NCI-H1436 treated with DMSO at 0.1 percent for 48 hours (cell line): Measurements from ENCODE around the gene TESK2.
"Not testable (repeated sequence)": the region's sequence is repeated elsewhere in the genome, so short reads cannot be mapped to it uniquely, and the experiment has no call there.

ENCODE experiments used
- DNase-seq: peaks from one replicate; lab custom pipeline; 2025; lab: John Stamatoyannopoulos, UW

Gene TESK2

DNA sequence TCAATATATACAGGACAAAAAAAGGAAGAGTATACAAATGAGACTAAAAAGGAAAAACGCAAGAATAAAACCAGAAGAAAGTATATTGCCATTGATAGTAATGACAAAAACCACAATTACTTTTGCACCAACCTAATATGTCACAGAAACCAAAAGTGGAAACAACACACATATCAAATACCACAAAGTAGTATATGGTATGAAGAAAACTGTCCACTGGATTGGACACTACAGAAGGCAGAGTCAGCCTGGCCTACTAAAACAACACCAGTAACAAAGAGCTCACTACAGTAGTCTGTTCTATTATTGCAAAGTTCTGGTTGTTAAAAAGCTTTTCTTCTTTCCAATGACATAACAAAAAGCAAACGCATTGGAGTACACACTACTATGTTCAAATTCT lies 17.7 kb downstream of the TESK2 start:
- no peak for DNase-seq

DNA sequence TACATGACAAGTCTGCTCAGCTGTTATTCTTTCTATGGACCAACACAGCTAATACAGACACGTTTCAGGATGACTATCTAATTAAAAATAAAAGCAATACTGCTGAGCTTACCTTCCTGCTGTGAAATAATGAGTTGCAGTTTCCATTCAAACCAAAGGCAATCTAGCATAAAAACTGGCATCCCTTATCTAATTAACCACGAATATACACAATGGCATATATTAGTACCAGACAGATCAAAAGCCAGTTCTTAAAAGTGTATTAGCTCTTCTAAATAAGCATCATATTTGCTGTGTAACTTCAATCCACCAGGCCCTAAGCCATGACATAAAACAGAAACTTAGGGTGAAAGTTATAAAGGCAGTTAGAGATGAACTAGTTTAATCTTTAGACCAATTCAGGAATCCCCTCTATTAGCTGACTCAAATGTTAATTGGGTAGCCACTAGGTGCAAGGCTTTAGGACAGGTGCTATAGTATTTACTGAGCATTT lies 20.6 kb downstream of the TESK2 start:
- DNase-seq = no peak

DNA sequence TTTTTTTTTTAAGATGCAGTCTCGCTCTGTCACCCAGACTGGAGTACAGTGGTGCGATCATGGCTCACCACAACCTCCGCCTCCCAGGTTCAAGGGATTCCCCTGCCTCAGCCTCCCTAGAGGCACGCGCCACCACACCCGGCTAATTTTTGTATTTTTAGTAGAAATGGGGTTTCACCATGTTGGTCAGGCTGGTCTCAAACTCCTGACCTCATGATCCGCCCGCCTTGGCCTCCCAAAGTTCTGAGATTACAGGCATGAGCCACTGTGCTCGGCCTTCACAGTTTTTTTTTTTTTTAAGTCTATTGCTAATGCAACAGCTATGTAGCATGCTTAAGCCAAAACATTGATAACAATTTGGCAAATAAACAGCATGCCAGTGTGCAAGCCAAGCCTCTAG lies 23.6 kb downstream of the TESK2 start:
- not testable (repeated sequence) for DNase-seq

DNA sequence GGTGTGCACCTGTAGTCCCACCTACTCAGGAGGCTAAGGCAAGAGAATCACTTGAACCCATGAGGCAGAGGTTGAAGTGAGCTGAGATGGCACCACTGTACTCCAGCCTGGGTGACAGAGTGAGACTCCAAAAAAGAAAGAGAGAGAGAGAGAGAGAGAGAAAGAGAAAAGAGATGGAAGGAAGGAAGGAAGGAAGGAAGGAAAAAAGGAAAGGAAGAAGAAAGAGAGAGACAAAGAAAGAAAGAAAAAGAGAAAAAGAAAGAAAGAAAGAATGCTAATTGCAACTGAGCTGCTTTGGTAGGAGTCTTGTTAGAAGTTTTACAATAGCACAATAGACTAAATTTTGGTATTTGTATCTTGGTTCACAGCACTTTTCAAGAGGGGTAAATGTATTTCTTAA lies 25.7 kb downstream of the TESK2 start:
- DNase-seq = no peak

DNA sequence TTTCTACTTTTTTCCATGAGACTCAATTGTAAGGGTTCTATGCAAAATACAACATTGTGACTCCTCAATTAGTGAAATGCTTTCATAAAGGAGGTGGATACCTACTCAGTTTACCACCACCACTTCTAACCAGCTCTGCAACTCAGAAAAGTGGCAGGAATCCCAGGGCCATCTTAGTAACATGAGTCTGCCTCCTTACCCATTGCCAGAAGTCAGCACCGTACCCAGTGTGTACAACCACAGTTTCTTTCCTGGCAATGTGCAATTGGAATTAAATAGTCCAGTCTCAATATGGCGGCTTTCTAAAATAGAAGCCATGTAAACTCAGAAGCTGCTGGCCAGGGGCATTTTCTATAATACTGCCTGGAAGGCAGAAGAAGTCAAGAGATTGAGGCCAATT lies 32.1 kb downstream of the TESK2 start:
- no peak for DNase-seq

DNA sequence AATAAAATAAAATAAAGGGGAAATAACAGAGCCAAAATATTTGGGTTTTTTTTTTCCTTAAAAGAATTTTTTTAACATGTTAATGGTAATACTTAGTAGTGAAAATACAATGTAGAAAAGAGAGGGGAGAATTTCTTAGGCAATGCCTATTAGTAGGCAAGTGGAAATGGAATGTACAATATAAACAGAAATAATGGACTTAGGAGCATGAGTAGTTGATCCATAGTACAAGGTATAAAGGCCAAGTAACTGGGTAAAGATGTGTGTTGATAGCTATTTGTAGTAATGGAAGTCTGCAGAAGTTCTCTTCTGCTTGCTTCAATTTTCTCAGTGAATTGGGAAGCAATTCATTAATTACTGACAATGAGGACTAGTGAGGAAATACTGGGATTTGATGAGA lies 34.4 kb downstream of the TESK2 start:
- no peak for DNase-seq

DNA sequence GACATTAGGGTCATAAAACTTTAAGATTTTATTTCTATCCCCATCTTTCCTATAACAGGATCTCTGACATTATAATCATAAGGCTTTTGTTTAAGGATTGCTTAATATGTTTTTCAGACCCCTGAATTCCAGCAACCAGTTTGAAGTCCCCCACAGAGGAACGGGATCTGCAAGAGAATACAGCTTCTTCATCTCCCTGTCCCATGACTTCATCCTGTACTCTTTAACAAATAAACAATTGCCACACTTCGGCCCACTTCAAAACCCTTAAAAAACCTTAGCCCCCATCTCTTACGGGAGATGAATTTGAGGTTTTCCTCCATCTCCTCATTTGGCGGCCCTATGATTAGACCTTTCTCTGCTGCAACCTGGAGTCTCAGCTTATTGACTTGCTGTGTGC lies 35.8 kb downstream of the TESK2 start:
- no peak for DNase-seq

DNA sequence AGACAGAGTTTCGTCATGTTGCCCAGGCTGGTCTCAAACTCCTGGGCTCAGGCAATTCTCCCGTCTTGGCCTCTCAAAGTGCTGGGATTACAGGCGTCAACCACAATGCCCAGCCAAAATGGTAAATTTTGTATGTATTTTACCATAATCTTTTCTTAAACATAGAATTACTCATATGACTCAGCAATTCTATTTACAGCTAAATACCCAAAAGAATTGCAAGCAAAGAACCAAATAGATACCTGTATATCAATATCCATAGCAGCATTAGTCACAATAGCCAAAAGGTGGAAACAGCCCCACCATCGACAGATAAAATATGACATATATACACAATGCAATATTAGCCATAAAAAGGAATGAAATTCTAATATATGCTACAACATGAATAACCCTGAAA lies 36.5 kb downstream of the TESK2 start:
- no peak for DNase-seq

DNA sequence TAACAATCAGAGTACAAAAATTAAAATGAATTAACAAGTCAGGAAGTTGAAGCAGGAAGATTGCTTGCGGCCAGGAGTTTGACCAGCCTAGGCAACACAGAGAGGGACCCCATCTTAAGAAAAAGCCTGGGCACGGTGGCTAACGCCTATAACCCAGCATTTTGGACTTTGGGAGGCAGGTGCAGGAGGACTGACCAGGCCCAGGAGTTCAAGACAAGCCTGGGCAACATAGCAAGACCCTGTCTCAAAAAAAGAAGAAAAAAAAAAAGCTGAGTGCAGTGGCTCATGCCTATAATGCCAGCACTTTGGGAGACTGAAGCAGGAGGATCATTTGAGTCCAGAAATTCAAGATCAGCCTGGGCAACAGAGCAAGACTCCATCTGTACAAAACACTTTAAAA lies 38.5 kb downstream of the TESK2 start:
- no peak for DNase-seq

DNA sequence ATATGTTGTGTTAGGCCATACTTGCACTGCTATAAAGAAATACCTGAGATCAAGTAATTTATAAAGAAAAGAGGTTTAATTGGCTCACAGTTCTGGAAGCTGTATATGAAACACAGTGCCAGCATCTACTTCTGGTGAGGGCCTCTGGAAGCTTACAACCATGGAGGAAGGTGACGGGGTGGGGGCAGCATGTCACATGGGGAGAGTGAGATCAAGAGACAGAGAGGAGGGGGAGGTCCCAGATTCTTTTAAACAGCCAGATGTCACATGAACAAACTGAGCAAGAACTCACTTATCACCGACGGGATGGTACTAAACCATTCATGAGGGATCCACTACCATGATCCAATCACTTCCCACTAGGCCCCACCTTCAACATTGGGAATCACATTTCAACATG lies 42.6 kb downstream of the TESK2 start:
- no peak for DNase-seq

DNA sequence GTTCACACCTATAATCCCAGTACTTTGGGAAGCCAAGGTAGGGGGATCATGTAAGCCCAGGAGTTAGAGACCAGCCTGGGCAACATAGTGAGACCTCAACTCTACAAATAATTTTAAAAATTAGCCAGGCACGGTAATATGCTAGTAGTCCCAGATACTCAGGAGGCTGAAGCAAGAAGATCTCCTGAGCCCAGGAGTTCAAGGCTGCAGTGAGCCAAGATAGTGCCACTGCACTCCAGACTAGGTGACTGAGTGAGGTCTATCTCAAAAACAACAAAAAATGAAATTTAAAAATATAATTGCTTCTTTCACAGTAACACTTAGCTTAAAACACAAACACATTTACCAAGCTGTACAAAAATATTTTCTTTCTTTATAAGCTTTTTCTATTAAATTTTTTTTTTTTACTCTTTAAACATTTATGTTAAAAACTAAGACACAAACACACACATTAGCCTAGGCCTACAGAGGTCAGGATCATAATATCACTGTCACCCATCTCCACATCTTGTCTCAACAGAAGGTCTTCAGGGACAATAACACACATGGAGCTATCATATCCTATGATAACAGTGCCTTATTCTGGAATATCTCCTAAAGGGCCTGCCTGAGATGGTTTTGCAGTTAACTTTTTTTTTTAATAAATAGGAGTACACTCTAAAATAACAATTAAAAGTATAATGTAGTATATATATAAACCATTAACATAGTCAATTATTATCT lies 43.9 kb downstream of the TESK2 start:
- DNase-seq = no peak

DNA sequence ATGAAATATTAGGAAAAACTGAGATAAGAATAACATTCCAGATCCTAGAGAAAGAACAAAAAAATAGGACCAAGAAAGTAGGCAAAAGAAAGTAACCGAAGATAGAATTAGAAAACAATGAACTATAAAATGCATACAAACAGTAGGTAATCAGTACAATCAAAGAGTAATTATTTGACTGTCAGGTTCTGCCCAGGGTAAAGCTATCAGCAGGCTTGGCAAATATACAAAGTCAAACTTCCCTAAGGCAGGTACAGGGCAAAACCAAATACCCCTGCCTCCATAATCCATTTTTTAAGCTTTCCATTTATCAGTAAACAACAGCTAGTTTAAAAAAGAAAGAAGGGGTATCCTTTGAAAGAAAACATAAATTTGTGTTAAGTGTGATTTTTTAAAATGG lies 44.4 kb downstream of the TESK2 start:
- DNase-seq = no peak

DNA sequence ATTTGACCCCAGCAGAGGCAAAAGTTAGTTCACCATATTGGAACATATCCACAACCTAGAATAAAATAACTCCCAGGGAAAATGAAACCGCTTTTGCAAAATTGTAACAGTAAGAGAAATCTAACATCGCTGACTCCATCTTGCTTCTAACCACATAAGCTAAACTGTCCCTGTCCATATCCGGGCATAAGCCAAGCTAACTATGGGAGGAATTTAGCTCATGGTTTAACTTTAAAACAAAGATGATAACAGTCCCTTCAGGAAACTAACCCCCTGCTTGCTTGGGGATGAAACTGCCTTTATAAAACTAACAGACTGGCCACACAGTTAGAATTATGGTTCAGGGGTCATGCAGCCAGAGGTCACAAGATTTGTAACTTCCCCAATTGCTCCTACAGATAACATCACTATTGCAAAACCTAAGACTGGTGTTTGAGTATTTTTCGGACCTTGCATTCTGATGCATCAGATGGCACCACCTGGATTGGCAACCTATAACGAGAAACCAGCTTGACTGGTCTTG lies 46.3 kb downstream of the TESK2 start:
- DNase-seq = no peak

DNA sequence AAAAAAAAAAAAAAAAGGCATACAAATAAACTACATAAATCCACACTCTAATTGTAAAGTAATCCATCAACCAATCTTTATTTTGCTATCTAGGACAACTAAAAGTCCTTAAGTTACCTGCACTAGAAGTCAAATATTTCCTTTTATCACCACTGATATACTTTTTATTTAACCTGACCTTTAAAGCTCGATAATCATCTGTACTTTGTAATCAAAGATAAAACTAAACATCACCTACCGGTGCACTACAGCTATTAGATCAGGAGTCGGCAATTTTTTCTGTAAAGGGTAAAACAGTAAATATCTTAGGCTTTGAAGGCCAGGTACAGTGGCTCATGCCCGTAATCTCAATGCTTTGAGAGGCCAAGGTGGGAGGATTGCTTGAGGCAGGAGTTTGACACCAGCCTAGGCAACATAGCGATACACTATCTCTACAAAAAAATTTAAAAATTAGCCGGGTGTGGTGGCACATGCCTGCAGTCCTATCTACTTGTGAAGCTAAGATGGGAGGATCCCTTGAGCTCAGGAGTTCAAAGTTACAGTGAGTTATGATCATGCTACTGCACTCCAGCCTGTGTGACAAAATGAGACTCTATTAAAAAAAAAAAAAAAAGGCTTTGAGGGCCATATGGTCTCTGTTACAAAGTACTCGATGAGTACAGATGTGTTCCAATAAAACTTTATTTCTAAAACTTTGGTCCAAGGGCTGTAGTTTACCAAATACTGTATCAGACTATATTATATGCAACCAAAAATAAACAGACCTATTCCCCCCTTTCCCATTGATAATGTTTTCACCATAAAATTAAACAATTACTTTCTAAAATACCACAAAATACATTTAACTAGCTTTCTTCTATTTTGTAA lies 47.1 kb downstream of the TESK2 start:
- DNase-seq = no peak

DNA sequence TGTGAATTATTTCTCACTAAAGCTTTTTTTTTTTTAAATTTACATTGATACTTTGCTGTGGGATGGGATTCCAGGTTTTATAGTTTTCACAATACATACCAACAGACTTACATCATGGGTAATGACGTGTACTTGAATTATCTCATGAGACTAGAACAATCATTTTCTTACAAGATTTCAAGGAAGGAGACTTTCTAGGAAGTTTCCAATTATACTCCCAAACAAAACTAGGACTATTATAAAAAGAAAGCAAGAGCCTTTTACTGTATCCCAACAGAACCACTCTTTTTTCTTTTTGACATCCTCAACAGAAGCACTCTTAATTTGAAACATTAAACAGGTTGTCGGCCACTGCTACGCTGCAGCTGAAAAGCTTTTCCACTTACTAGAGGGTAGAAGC lies 48.7 kb downstream of the TESK2 start:
- DNase-seq = no peak

DNA sequence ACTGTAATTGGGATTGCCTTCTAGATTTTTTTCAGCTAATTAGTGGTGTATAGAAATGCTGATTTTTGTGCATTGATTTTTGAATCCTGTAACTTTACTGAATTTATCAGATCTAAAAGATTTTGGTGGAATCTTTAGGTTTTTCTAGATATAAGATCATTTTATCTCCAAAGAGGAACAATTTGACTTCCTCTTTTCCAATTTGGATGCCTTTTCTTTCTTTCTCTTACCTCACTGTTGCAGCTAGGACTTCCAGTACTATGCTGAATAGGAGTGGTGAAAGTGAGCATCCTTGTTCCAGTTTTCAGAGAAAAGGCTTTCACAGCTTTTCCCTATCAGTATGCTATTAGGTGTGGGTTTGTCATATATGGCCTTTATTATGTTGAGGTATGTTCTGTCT lies 53.6 kb downstream of the TESK2 start:
- DNase-seq = no peak

DNA sequence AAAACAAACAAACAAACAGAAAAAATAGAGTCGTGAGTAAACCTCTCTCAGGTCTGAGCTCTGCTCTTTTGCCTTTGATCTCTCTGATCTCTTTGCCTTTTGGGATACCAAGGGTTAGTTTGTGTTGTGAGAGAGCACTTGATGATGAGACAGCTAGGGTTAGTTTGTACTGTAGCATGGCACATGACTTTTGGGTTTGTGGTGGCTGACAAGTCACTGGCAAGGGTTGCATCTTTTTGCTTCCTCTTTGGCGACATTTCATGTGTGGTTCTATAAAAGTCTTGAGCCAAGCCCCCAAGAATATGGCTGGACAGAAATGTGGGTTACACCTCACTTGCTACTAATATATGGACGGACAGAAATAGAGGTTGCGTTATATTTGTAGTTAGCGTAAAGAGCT lies 60.5 kb downstream of the TESK2 start:
- no peak for DNase-seq

DNA sequence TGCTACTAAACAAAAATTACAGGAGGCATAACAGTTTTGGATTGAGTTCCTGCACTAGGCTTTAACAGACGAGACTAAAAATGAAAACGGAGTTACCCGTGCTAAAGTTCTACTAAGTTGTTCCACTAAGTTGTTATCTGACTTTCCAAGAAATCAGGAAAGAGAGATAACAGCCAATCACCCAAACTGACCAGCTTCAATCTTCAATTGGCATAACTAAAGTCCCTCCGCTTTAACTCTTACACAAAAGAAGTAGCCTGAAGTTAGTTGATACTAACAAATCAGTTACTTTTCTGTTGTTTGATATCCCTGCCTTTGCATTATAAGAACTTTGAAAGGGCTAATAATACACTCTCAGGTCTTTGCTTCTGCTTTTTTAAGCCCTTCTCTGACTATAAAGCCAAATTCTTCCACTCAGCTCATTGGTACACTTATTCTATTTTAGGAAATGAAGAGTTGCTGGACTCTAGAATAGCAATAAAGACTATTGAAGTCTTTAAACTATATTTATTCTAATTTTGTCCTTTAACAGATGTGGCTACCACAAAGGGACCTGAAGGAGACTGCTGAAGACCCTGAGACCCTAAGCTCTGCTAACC lies 61.3 kb downstream of the TESK2 start:
- DNase-seq = no peak

DNA sequence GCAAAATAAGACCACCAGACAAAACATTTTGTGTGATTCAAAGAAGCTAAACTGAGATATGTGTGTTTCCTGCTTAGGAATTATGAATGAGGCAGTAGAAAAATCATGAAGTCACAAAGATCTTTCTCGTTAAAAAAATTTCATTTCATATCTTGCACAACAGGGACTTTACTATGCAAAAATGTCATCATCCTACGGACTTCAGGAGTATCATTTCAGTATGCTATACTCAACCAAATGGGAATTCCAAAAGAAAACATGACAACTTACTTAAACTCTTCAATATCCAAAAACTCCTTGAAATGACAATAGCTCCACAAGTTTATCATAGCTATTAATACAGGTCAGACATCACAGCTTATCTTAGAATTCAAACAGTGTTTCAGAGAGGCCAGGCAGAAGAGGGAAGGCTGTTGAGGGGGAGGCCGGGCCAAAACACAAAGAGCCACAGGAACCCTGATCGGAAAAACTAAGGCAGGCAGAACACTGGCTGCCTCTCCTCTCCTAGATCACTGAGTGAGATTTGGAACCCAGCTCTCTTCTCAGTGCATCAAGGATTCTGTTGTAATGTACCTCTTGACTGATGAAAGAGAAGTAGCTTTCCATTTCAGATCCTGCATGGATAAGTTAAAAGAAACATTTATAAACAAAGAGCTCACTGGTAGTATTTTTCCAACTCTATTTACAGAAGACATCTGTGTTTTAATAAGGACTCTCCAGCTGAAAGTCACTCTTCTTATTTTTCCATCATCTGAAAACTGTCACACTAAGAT lies 66.9 kb downstream of the TESK2 start:
- no peak for DNase-seq

DNA sequence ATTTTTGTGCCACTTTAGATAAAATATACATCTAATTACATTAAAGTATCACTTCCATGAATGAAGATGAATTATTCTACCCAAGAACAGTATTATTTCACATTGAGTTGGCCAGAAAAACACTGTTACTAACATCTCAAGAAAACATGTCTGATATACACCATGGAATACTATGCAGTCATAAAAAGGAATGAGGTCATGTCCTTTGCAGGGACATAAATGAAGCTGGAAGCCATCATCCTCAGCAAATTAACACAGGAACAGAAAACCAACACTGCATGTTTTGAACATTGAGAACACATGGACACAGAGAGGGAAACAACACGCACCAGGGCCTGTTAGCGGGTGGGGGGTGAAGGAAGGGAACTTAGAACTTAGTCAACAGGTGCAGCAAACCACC lies 69.0 kb downstream of the TESK2 start:
- DNase-seq = no peak

DNA sequence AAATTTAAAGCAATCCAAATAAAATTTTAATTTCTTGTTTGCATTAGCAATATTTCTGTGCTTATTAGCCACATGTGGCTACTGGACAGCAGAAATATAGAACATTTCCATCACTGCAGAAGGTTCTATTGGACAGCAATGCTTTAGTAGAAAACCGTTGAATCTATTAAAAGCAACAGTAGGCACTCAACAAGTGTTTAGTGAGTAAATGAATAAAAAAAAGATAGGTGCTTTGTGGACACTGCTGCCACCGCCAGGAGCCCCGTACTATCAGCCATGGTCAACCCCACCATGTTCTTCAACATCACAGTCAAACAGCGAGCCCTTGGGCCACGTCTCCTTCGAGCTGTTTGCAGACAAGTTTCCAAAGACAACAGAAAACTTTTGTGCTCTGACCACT lies 76.2 kb downstream of the TESK2 start:
- DNase-seq = no peak

DNA sequence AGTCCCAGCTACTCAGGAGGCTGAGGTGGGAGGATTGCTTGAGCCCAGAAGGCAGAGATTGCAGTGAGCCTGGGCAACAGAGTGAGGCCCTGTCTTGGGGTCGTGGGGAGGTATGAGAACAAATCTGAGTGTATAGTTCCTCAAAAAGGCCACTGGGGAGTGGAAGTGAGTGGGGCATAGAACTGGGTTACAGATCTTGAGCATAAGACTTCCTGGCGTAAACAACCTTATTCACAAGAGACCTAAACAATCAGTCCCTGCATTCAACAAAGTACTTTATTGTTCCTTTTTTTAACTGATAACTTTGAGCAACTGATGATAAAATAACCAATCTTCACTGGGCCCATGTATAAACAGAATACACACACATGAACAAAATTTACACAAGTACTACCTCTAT lies 78.1 kb downstream of the TESK2 start:
- DNase-seq = no peak
